ENCODE data around the gene NOA1. TPM values are rescaled to one million over a fixed set of nuclear protein-coding genes. Genes with fewer than 3 reads are reported as not detected.

NOA1 gene
- total and polyA plus RNA-seq, 8 donors, result 5.2 to 27.0 (median 14.7) TPM

GRCh38 chr4:56972809-56973208 lies 4.6 kb downstream of the NOA1 start:
- FAIRE-seq (no peak), DNase-seq (no peak), ATAC-seq (no peak)
- intact Hi-C loops (cut with DNase I), result loop anchor here in 1 of 3 donors (10.0 kb wide), 1 partner anchor 58 kb away; no protein-coding TSS in a partner anchor
- Histone ChIP-seq H3K36me3 (peaks cover 5 to 35% (median 12%) of the 10 kb centered on the region in 3 donors), H3K9me3 (no peaks in the 10 kb centered on the region), H3K27ac (no peak overlapping the region), H3K4me1 (peaks cover 0 to 15% (median 9%) of the 10 kb centered on the region in 3 donors), H3K4me3 (no peak overlapping the region), H3K27me3 (no peaks in the 10 kb centered on the region)
- no peak for TF ChIP-seq CTCF (IDR thresholded peaks at IDR 0.05)

DNA sequence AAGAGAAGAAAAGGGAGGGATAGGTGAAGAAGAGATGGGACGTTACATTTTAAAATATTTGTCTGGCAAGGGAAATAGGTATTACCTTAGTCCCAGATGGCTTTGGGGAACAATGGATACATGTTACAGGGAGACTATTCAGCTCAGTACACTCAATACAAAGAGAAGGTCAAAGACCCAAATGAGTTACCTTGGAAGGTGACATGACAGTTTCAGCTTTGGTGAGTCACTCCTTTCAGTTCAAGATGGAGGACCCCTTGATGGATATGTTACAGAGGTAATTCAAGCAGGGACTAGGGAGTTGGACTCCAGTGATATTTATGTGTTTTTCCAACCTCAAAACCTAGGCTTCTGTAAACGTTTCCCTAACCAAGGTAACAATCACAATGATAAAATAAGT lies 5.0 kb downstream of the NOA1 start:
- intact Hi-C loops (cut with DNase I), result loop anchor here in 1 of 3 donors (10.0 kb wide), 1 partner anchor 58 kb away; no protein-coding TSS in a partner anchor
- no peaks in the 10 kb centered on the region for H3K9me3 ChIP-seq
- no peak overlapping the region for H3K4me3 ChIP-seq
- H3K36me3 ChIP-seq, result peaks cover 5 to 35% (median 12%) of the 10 kb centered on the region in 3 donors
- FAIRE-seq (no peak), DNase-seq (no peak), ATAC-seq (no peak)
- H3K27me3 ChIP-seq, result no peaks in the 10 kb centered on the region
- TF ChIP-seq CTCF (IDR thresholded peaks at IDR 0.05), result no peak
- H3K27ac ChIP-seq, result no peak overlapping the region
- peaks cover 0 to 15% (median 9%) of the 10 kb centered on the region in 3 donors for H3K4me1 ChIP-seq
- WGBS, 2 donors, result 89 to 93% methylated on average over 2 of the region's 2 CpGs

DNA sequence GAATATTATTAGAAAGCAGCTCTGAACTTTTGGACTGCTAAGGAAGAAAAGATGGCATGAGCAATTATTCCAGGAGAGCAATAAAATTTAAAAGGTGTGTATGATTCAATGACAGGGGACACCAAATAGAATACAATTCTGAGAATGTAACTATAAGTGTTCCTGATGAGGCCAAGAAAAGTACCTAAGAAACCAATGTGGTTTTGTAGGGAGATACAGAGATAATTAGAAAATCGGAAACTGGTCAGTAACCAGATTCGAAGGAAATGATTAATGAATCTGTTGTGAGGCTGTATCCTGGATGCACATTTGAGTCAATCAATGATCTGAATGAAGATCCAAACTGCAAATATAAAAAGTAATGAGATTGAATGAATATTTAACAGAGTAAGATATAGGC lies 6.0 kb downstream of the NOA1 start:
- no peak overlapping the region for H3K4me3 ChIP-seq
- DNase-seq (no peak), FAIRE-seq (no peak), ATAC-seq (no peak)
- 95 to 97% methylated on average over 2 of the region's 2 CpGs for WGBS, 2 donors
- intact Hi-C loops (cut with DNase I), result loop anchor here in 1 of 3 donors (10.0 kb wide), 1 partner anchor 57 kb away; no protein-coding TSS in a partner anchor
- no peak for TF ChIP-seq CTCF (IDR thresholded peaks at IDR 0.05)
- no peaks in the 10 kb centered on the region for H3K27me3 ChIP-seq
- H3K36me3 ChIP-seq, result peaks cover 7 to 43% (median 13%) of the 10 kb centered on the region in 3 donors
- H3K9me3 ChIP-seq, result no peaks in the 10 kb centered on the region
- H3K4me1 ChIP-seq, result peaks cover 0 to 15% (median 9%) of the 10 kb centered on the region in 3 donors
- H3K27ac ChIP-seq, result no peak overlapping the region

GRCh38 chr4:56961107-56961500 lies 16.3 kb downstream of the NOA1 start:
- no peak for TF ChIP-seq CTCF (IDR thresholded peaks at IDR 0.05)
- FAIRE-seq (no peak), DNase-seq (no peak), ATAC-seq (no peak)
- Histone ChIP-seq H3K9me3 (no peaks in the 10 kb centered on the region), H3K36me3 (peaks cover 0 to 22% (median 1%) of the 10 kb centered on the region in 3 donors), H3K4me3 (no peak overlapping the region), H3K27ac (no peak overlapping the region), H3K4me1 (peaks cover 0 to 3% (median 0%) of the 10 kb centered on the region in 3 donors), H3K27me3 (no peaks in the 10 kb centered on the region)
- intact Hi-C loops (cut with DNase I), result loop anchor here in 1 of 3 donors (10.0 kb wide), 1 partner anchor 46 kb away; no protein-coding TSS in a partner anchor
- WGBS, 2 donors, result 100% methylated on average over 2 of the region's 2 CpGs

- ATAC-seq (peak in 1 of 4 donors; percentile 12), DNase-seq (no peak), FAIRE-seq (no peak)
- Histone ChIP-seq H3K27ac (no peak overlapping the region), H3K36me3 (peaks cover 0 to 13% (median 0%) of the 10 kb centered on the region in 3 donors), H3K27me3 (no peaks in the 10 kb centered on the region), H3K4me3 (no peak overlapping the region), H3K4me1 (peaks cover 0 to 3% (median 0%) of the 10 kb centered on the region in 3 donors), H3K9me3 (no peaks in the 10 kb centered on the region)
- intact Hi-C loops (cut with DNase I), result no loop called here
- TF ChIP-seq CTCF (IDR thresholded peaks at IDR 0.05), result no peak
- 36 to 37% methylated on average over 1 of the region's 1 CpG for WGBS, 2 donors
Measured at GRCh38 chr4:56959100-56959499, 18.3 kb downstream of the NOA1 start.
